ENCODE results near the gene PTPRG.

GRCh38 chr3:61570813-61571212, 9.4 kb downstream of the PTPRG start:
- TF ChIP-seq, protein P1, sequence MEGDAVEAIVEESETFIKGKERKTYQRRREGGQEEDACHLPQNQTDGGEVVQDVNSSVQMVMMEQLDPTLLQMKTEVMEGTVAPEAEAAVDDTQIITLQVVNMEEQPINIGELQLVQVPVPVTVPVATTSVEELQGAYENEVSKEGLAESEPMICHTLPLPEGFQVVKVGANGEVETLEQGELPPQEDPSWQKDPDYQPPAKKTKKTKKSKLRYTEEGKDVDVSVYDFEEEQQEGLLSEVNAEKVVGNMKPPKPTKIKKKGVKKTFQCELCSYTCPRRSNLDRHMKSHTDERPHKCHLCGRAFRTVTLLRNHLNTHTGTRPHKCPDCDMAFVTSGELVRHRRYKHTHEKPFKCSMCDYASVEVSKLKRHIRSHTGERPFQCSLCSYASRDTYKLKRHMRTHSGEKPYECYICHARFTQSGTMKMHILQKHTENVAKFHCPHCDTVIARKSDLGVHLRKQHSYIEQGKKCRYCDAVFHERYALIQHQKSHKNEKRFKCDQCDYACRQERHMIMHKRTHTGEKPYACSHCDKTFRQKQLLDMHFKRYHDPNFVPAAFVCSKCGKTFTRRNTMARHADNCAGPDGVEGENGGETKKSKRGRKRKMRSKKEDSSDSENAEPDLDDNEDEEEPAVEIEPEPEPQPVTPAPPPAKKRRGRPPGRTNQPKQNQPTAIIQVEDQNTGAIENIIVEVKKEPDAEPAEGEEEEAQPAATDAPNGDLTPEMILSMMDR (IDR thresholded peaks at IDR 0.05 in 2 of 3, conservative IDR thresholded peaks at IDR 0.05 in 1 of 3; ENCODE audit: borderline replicate concordance in 1 of 3, insufficient read depth in 1 of 3, low read depth in 2 of 3, low read length in 2 of 3), result no peak
- TF ChIP-seq CEBPB (IDR thresholded peaks at IDR 0.05; ENCODE audit: low read depth), result no peak
- TF ChIP-seq, protein P2, sequence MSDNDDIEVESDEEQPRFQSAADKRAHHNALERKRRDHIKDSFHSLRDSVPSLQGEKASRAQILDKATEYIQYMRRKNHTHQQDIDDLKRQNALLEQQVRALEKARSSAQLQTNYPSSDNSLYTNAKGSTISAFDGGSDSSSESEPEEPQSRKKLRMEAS (IDR thresholded peaks at IDR 0.05), result no peak
- TF ChIP-seq SIN3A (IDR thresholded peaks at IDR 0.05; ENCODE audit: low read depth), result no peak
- TF ChIP-seq RAD21 (IDR thresholded peaks at IDR 0.05; ENCODE audit: low read depth), result no peak
- TF ChIP-seq EZH2phosphoT487 (IDR thresholded peaks at IDR 0.05; ENCODE audit: borderline replicate concordance), result no peak
- no peak for TF ChIP-seq EZH2 (IDR thresholded peaks at IDR 0.05)
- no peak for TF ChIP-seq ZFX (IDR thresholded peaks at IDR 0.05)
